ENCODE results near the gene ALKBH4.

ALKBH4 gene

GRCh38 chr7:102460467-102460866 is 4.2 kb downstream of the ALKBH4 start:
- Histone ChIP-seq H3K9ac (ENCODE audit: low read depth, low read length) (no peak overlapping the region), H3K36me3 (ENCODE audit: insufficient read depth, low read length) (peaks cover 41% of the 10 kb centered on the region), H3K9me3 (ENCODE audit: insufficient read depth, low read length, severe bottlenecking) (no peaks in the 10 kb centered on the region), H4K20me1 (ENCODE audit: insufficient read depth, low read length) (no peaks in the 10 kb centered on the region), H3K4me2 (ENCODE audit: insufficient read depth, low read length) (no peak overlapping the region), H3K27me3 (ENCODE audit: insufficient read depth, low read length, poor library complexity) (no peaks in the 10 kb centered on the region), H3K4me1 (ENCODE audit: insufficient read depth, low read length) (peaks cover 13% of the 10 kb centered on the region), H3K27ac (ENCODE audit: low read length) (no peak overlapping the region), H2AFZ (ENCODE audit: low read depth, low read length) (no peak overlapping the region), H3K79me2 (ENCODE audit: insufficient read depth, low read length) (peaks cover 41% of the 10 kb centered on the region), H3K4me3 (ENCODE audit: low read depth in 1 of 2, low read length in 2 of 2) (no peak overlapping the region)
- DNase-seq (no peak), ATAC-seq (ENCODE audit: insufficient read depth, low read depth) (no peak)
- TF ChIP-seq EZH2 (IDR thresholded peaks at IDR 0.05; ENCODE audit: borderline replicate concordance, low read depth, low read length, severe bottlenecking) (no peak), CTCF (IDR thresholded peaks at IDR 0.05; ENCODE audit: borderline replicate concordance, extremely low read depth, low read length, poor library complexity, severe bottlenecking) (no peak)

GRCh38 chr7:102459221-102459844 is 5.3 kb downstream of the ALKBH4 start:
- TF ChIP-seq CTCF (IDR thresholded peaks at IDR 0.05; ENCODE audit: borderline replicate concordance, extremely low read depth, low read length, poor library complexity, severe bottlenecking) (no peak), EZH2 (IDR thresholded peaks at IDR 0.05; ENCODE audit: borderline replicate concordance, low read depth, low read length, severe bottlenecking) (no peak)
- H3K9me3 ChIP-seq (ENCODE audit: insufficient read depth, low read length, severe bottlenecking): no peaks in the 10 kb centered on the region
- no peak overlapping the region for H3K4me2 ChIP-seq (ENCODE audit: insufficient read depth, low read length)
- no peaks in the 10 kb centered on the region for H3K27me3 ChIP-seq (ENCODE audit: insufficient read depth, low read length, poor library complexity)
- no peak for DNase-seq
- H3K4me3 ChIP-seq (ENCODE audit: low read depth in 1 of 2, low read length in 2 of 2): no peak overlapping the region
- no peaks in the 10 kb centered on the region for H4K20me1 ChIP-seq (ENCODE audit: insufficient read depth, low read length)
- H3K4me1 ChIP-seq (ENCODE audit: insufficient read depth, low read length): peaks cover 10% of the 10 kb centered on the region
- no peak for ATAC-seq (ENCODE audit: insufficient read depth, low read depth)
- no peak overlapping the region for H3K9ac ChIP-seq (ENCODE audit: low read depth, low read length)
- peaks cover 37% of the 10 kb centered on the region for H3K36me3 ChIP-seq (ENCODE audit: insufficient read depth, low read length)
- no peak overlapping the region for H3K27ac ChIP-seq (ENCODE audit: low read length)
- H2AFZ ChIP-seq (ENCODE audit: low read depth, low read length): no peak overlapping the region
- H3K79me2 ChIP-seq (ENCODE audit: insufficient read depth, low read length): peaks cover 31% of the 10 kb centered on the region

GRCh38 chr7:102457352-102457924 is 7.2 kb downstream of the ALKBH4 start:
- TF ChIP-seq CTCF (IDR thresholded peaks at IDR 0.05; ENCODE audit: borderline replicate concordance, extremely low read depth, low read length, poor library complexity, severe bottlenecking) (no peak), EZH2 (IDR thresholded peaks at IDR 0.05; ENCODE audit: borderline replicate concordance, low read depth, low read length, severe bottlenecking) (no peak)
- DNase-seq (no peak), ATAC-seq (ENCODE audit: insufficient read depth, low read depth) (no peak)
- Histone ChIP-seq H4K20me1 (ENCODE audit: insufficient read depth, low read length) (no peaks in the 10 kb centered on the region), H2AFZ (ENCODE audit: low read depth, low read length) (no peak overlapping the region), H3K4me3 (ENCODE audit: low read depth in 1 of 2, low read length in 2 of 2) (no peak overlapping the region), H3K27me3 (ENCODE audit: insufficient read depth, low read length, poor library complexity) (no peaks in the 10 kb centered on the region), H3K27ac (ENCODE audit: low read length) (no peak overlapping the region), H3K9ac (ENCODE audit: low read depth, low read length) (no peak overlapping the region), H3K79me2 (ENCODE audit: insufficient read depth, low read length) (peaks cover 12% of the 10 kb centered on the region), H3K36me3 (ENCODE audit: insufficient read depth, low read length) (peaks cover 37% of the 10 kb centered on the region), H3K9me3 (ENCODE audit: insufficient read depth, low read length, severe bottlenecking) (no peaks in the 10 kb centered on the region), H3K4me1 (ENCODE audit: insufficient read depth, low read length) (no peaks in the 10 kb centered on the region), H3K4me2 (ENCODE audit: insufficient read depth, low read length) (no peak overlapping the region)

All from DND-41 (cell line).